HEK293 (cell line): ENCODE measurements around the gene HNRNPC.

Source experiments
- CTCF ChIA-PET: fragments of 350-600 bp; formaldehyde crosslinking; extraction: SDS; loops from one replicate; lab custom pipeline; 2021; ENCODE audit warnings: antibody characterized with exemption; lab: Yijun Ruan, JAX
- POLR2A ChIA-PET: fragments of 300-600 bp; formaldehyde crosslinking; extraction: SDS; loops from one replicate; lab custom pipeline; 2020; ENCODE audit warnings: antibody characterized with exemption, inconsistent platforms; lab: Yijun Ruan, JAX
- H3K27ac ChIP-seq: fragments of 200-500 bp; sonication (Bioruptor generic); 2 replicates; pipeline ENCODE4 v1.5.1; 2014; ENCODE audit warnings: low read depth, low read length, control low read depth, inconsistent platforms; ENCODE audit errors: extremely low read depth
- H3K36me3 ChIP-seq, 2 experiments: fragments of 200-500 bp in 1 of 2; sonication (Bioruptor generic) in 1 of 2; 1 replicate in 1 of 2; 2 replicates in 1 of 2; pipeline ENCODE4 v1.5.1; 2014 to 2017; ENCODE audit warnings: inconsistent platforms in 2 of 2, low read length in 2 of 2; ENCODE audit not compliant: control insufficient read depth in 2 of 2, insufficient read depth in 1 of 2
- H3K4me1 ChIP-seq: fragments of 200-500 bp; sonication (Bioruptor generic); 2 replicates; pipeline ENCODE4 v1.5.1; 2014; ENCODE audit warnings: mild to moderate bottlenecking, low read length, inconsistent platforms; ENCODE audit not compliant: control insufficient read depth, insufficient read depth
- H3K4me3 ChIP-seq: 2 replicates; pipeline ENCODE4 v1.5.1; 2011; ENCODE audit warnings: low read depth, mild to moderate bottlenecking, control low read depth, low read length, moderate library complexity
- H3K9me3 ChIP-seq: fragments of 200-500 bp; sonication (Bioruptor generic); 2 replicates; pipeline ENCODE4 v1.5.1; 2014; ENCODE audit warnings: low read depth, low read length, inconsistent platforms; ENCODE audit not compliant: control insufficient read depth, insufficient read depth
- SCRT1 ChIP-seq: fragments of 450-650 bp; formaldehyde crosslinking; IDR thresholded peaks from 2 replicates; pipeline ENCODE4 v1.5.1; 2016; ENCODE audit warnings: missing biosample characterization, missing genetic modification characterization, borderline replicate concordance
- ZIC2 ChIP-seq: fragments of 450-650 bp; formaldehyde crosslinking; IDR thresholded peaks from 2 replicates; pipeline ENCODE4 v1.5.1; 2016; ENCODE audit warnings: missing biosample characterization, missing genetic modification characterization
- ZNF16 ChIP-seq: fragments of 450-650 bp; formaldehyde crosslinking; IDR thresholded peaks from 2 replicates; pipeline ENCODE4 v1.5.1; 2016; ENCODE audit warnings: low read depth, missing biosample characterization, missing genetic modification characterization
- ZNF248 ChIP-seq: fragments of 450-650 bp; formaldehyde crosslinking; IDR thresholded peaks from 2 replicates; pipeline ENCODE4 v1.5.1; 2017; ENCODE audit warnings: missing biosample characterization, missing genetic modification characterization
- ZNF311 ChIP-seq: fragments of 450-650 bp; formaldehyde crosslinking; IDR thresholded peaks from 2 replicates; pipeline ENCODE4 v1.5.1; 2017; ENCODE audit warnings: missing biosample characterization, missing genetic modification characterization, borderline replicate concordance
- ZNF366 ChIP-seq: fragments of 450-650 bp; formaldehyde crosslinking; conservative IDR thresholded peaks from 2 replicates; pipeline ENCODE4 v1.5.1; 2016; ENCODE audit warnings: missing biosample characterization, missing genetic modification characterization
- ZNF488 ChIP-seq: fragments of 450-650 bp; formaldehyde crosslinking; IDR thresholded peaks from 2 replicates; pipeline ENCODE4 v1.5.1; 2016; ENCODE audit warnings: missing biosample characterization, missing genetic modification characterization
- ZNF529 ChIP-seq: fragments of 450-650 bp; formaldehyde crosslinking; IDR thresholded peaks from 2 replicates; pipeline ENCODE4 v1.5.1; 2017; ENCODE audit warnings: missing genetic modification characterization, missing biosample characterization; ENCODE audit not compliant: insufficient replicate concordance
- ZNF571 ChIP-seq: fragments of 450-650 bp; formaldehyde crosslinking; IDR thresholded peaks from 2 replicates; pipeline ENCODE4 v1.5.0; 2017; ENCODE audit warnings: missing biosample characterization, missing genetic modification characterization
- TF ChIP-seq, protein P1 (sequence below): fragments of 450-650 bp; formaldehyde crosslinking; IDR thresholded peaks from 2 replicates; pipeline ENCODE4; 2016; ENCODE audit warnings: missing biosample characterization, missing genetic modification characterization

The HNRNPC gene

DNA sequence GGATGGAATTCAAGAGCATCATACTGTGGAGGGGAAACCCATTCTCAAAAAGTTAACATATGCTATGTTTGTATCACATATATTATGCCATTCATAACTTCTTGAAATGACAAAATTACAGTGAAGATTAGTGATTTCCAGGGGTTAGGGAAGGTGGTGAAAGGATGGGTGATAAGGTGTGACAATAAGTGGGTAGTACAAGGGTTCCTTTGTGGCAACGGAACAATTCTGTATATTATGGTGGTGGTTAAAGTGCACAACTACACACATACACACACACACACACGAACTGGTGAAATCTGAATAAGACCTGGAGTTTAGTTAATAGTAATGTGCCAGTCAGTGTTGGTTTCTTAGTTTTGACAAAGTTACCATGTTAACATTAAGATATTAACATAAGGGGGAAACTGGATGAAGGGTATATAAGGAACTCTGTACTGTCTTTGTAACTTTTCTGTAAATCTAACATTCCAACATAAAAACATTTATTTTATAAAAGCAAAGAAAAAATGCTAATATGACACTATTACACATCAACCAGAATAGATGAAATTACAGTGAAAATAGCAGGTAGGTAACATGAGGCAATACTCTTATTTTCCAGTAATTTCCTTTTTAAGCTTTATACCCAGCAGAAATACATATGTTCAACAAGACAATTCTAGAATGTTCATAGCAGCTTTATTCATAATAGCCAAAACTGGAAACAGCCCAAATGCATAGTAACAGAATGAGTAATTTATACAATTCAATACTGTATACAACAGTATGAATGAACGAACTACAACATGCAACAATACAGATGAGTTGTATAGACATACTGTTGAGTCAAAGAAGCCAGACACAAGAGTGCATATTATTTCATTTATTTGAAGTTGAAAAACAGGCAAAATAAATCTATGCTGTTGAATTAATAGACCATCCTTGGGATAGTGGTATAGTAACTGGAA is 69.4 kb downstream of the HNRNPC start:
- CTCF ChIA-PET, result no interaction called here
- no peaks in the 10 kb centered on the region for H3K9me3 ChIP-seq
- no peak overlapping the region for H3K4me3 ChIP-seq
- TF ChIP-seq ZNF488 (tag by site-specific recombination), result no peak
- TF ChIP-seq ZNF529 (tag by site-specific recombination), result peak; percentile 94
- TF ChIP-seq ZNF571 (tag by site-specific recombination), result no peak
- H3K27ac ChIP-seq, result no peak overlapping the region
- no peaks in the 10 kb centered on the region for H3K4me1 ChIP-seq
- POLR2A ChIA-PET, result no interaction called here
- H3K36me3 ChIP-seq, result peaks cover 5 to 28% of the 10 kb centered on the region in 2 experiments

- Histone ChIP-seq H3K27ac (no peak overlapping the region), H3K36me3 (peaks cover 0 to 5% of the 10 kb centered on the region in 2 experiments; a peak in 1 of 3 replicates), H3K9me3 (no peaks in the 10 kb centered on the region), H3K4me3 (no peak overlapping the region), H3K4me1 (no peaks in the 10 kb centered on the region)
- POLR2A ChIA-PET, result interaction anchor here (0.6 kb wide), 1 partner anchor 318 kb away, joined by 3 read pairs; no protein-coding TSS in a partner anchor
- CTCF ChIA-PET, result no interaction called here
- TF ChIP-seq SCRT1 (tag by site-specific recombination), result no peak
- TF ChIP-seq ZNF248 (tag by site-specific recombination), result peak; percentile 93
- no peak for TF ChIP-seq ZNF16 (tag by site-specific recombination)
These were observed 71.6 kb downstream of the HNRNPC start for GRCh38 chr14:21197418-21198205.

DNA sequence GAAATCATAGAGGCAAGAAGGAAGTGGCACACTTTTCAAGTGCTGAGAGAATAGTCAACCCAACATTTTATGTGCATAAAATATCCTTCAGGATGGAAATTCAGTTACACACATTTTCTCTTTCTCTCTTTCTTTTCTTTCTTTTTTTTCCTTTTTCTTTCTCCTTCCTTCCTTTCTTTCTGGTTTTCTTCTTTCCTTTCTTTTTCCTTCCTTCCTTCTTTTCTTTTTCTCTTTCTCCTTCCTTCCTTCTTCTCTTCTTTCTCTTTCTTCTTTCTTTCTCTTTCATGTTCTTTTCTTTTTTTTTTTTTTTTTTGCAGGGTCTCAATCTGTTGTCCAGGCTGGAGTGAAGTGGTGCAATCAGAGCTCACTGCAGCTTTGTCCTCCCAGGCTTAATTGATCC is 74.6 kb downstream of the HNRNPC start:
- CTCF ChIA-PET, result interaction anchor here (0.8 kb wide), 1 partner anchor 364 kb away, joined by 3 read pairs; no protein-coding TSS in a partner anchor
- Histone ChIP-seq H3K4me1 (no peaks in the 10 kb centered on the region; the same call in 1 of the 2 replicates), H3K27ac (no peak overlapping the region), H3K36me3 (no peaks in the 10 kb centered on the region), H3K9me3 (no peaks in the 10 kb centered on the region), H3K4me3 (no peak overlapping the region)
- POLR2A ChIA-PET, result interaction anchor here (0.6 kb wide), 1 partner anchor 262 kb away, joined by 4 read pairs; the partner anchor contains the start of gene CHD8
- TF ChIP-seq ZIC2 (tag by site-specific recombination) (no peak), ZNF366 (peak; percentile 92)
- TF ChIP-seq, protein P1, sequence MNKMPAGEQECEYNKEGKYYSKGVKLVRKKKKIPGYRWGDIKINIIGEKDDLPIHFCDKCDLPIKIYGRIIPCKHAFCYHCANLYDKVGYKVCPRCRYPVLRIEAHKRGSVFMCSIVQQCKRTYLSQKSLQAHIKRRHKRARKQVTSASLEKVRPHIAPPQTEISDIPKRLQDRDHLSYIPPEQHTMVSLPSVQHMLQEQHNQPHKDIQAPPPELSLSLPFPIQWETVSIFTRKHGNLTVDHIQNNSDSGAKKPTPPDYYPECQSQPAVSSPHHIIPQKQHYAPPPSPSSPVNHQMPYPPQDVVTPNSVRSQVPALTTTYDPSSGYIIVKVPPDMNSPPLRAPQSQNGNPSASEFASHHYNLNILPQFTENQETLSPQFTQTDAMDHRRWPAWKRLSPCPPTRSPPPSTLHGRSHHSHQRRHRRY (tag by site-specific recombination), result no peak

GRCh38 chr14:21192875-21193535 is 76.2 kb downstream of the HNRNPC start:
- CTCF ChIA-PET, result interaction anchor here (1.5 to 1.9 kb wide), 2 partner anchors 10 to 13 kb away, joined by 3 to 4 read pairs; no protein-coding TSS in a partner anchor
- peak; percentile 14; the same call in 1 of the 2 replicates for TF ChIP-seq ZIC2 (tag by site-specific recombination)
- TF ChIP-seq ZNF311 (tag by site-specific recombination), result no peak
- POLR2A ChIA-PET, result interaction anchor here (1.2 kb wide), 1 partner anchor 244 kb away, joined by 4 read pairs; no protein-coding TSS in a partner anchor
- no peak overlapping the region for H3K27ac ChIP-seq
- H3K4me3 ChIP-seq, result no peak overlapping the region
- no peaks in the 10 kb centered on the region for H3K36me3 ChIP-seq
- H3K9me3 ChIP-seq, result no peaks in the 10 kb centered on the region
- H3K4me1 ChIP-seq, result no peaks in the 10 kb centered on the region; the same call in 1 of the 2 replicates
